G401 (cell line): ENCODE results near the gene RAD17. TPM values are rescaled to one million over a fixed set of nuclear protein-coding genes. Genes with fewer than 3 reads are reported as not detected.
"Not testable (repeated sequence)": the region's sequence is repeated elsewhere in the genome, so short reads cannot be mapped to it uniquely, and the experiment has no call there.

ENCODE experiments used
- DNase-seq: peaks from one replicate; pipeline ENCODE4 v3.0.0-alpha.2; 2015; ENCODE audit warnings: low spot score
- in situ Hi-C: cut with HindIII; loops from 2 replicates; pipeline ENCODE4 v1.10.0; 2016; ENCODE audit warnings: low sequenced_read_pairs, mixed read lengths
- total RNA-seq: library from RNA; depleted of rRNA; stranded (reverse); fragments of >200 nt; shearing (Covaris generic); gene quantifications from 2 replicates; pipeline ENCODE4 v1.2.3, GENCODE V29; 2014; rRNA removed

Gene RAD17, protein sequence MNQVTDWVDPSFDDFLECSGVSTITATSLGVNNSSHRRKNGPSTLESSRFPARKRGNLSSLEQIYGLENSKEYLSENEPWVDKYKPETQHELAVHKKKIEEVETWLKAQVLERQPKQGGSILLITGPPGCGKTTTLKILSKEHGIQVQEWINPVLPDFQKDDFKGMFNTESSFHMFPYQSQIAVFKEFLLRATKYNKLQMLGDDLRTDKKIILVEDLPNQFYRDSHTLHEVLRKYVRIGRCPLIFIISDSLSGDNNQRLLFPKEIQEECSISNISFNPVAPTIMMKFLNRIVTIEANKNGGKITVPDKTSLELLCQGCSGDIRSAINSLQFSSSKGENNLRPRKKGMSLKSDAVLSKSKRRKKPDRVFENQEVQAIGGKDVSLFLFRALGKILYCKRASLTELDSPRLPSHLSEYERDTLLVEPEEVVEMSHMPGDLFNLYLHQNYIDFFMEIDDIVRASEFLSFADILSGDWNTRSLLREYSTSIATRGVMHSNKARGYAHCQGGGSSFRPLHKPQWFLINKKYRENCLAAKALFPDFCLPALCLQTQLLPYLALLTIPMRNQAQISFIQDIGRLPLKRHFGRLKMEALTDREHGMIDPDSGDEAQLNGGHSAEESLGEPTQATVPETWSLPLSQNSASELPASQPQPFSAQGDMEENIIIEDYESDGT
- 17.4 and 19.3 TPM in 2 replicates for total RNA-seq

DNA sequence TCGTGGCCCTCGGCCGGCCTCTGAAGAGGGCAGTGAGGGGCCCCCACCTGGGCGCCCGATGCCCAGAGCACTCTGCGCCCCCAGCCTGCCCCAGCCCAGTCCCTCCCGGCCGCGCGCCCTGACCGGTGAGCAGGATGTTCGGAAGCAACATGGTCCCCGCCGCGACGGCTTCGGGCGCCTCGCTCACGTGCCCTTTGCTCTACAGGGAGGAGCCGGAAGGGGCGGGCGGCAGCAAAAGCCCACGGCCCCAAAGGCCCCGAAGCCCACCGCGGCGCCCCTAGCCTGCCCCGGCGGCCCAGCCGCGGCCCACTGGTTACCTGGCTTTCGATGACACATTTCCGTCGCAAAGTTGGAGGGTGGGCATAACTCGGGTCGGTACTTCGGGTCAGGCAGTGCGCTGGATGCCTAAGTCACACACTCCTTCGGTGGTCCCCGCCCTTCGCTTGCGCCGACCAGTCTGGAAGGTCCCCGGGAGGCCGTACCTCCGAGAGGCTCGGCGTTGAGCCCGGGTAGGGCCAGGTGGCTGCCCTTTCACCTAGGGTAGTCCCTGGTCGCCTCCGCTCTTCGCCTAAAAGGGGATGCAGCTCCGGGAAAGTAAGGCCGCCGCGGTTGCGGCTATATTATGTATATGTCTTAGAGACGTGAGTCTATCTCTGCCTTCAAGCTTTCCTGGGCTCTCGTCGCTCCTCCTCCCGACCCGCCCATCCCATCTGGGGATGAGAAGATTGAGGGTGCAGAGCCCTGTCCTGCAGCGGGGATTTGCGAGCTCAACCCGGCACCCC lies at the start of gene RAD17, which contains the start of the genes AK6 and TAF9:
TSS of gene RAD17 (plus strand) at position 479 of the 782 bp plus-strand sequence. CDS start 2,391 bp downstream, outside the sequence.
TSS of gene AK6 (minus strand) at position 181 of the 782 bp plus-strand sequence. CDS start at position 151, 30 bp downstream.
TSS of gene TAF9 (minus strand) at position 181 of the 782 bp plus-strand sequence. CDS start 3,783 bp downstream, outside the sequence.
- in situ Hi-C loops, result no loop called here
- DNase-seq, result peak; percentile 90

DNA sequence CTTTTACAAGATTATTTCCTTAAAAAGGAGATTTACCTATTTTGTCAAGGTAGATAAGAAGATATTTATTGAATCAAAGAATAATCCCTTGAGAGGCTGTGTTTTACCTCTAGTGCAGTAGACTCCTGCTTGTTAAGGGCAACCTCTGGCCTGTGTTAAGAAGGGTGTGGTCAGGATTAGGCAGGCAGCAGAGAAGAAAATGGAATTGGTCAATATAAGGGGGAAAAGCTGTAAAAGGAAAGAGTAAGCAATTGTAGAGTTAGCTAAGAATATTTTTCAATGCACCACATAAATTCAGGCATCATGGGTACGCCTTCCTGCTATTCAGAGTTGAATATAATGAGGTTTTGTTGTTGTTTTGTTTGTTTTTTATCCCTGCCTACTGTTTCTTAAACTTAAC lies 43.3 kb upstream of the RAD17 start:
- in situ Hi-C loops, result no loop called here
- DNase-seq, result no peak

DNA sequence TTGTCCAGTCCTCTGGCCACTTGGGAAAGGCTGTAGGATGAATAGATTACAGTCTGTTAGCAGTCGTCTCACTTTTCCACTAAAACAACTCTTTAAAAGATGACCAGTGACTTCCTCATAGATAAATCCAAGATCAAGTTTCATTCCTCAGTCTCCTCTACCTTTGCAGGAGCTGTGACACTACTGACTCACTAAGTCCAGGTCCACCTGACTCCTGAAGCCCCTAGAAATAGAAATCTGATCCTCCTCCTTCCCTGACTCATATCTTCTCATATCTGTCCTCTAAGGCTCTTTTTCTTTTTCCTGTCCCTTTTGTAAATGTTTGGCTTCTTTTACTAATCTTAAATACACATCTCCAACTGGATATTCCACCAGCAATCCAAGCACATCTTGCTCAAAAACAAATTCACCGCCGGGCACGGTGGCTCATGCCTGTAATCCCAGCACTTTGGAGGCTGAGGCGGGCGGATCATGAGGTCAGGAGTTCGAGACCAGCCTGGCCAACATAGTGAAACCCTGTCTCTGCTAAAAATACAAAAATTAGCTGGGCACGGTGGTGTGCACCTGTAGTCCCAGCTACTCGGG lies 39.6 kb upstream of the RAD17 start:
- in situ Hi-C loops, result no loop called here
- DNase-seq, result no peak

DNA sequence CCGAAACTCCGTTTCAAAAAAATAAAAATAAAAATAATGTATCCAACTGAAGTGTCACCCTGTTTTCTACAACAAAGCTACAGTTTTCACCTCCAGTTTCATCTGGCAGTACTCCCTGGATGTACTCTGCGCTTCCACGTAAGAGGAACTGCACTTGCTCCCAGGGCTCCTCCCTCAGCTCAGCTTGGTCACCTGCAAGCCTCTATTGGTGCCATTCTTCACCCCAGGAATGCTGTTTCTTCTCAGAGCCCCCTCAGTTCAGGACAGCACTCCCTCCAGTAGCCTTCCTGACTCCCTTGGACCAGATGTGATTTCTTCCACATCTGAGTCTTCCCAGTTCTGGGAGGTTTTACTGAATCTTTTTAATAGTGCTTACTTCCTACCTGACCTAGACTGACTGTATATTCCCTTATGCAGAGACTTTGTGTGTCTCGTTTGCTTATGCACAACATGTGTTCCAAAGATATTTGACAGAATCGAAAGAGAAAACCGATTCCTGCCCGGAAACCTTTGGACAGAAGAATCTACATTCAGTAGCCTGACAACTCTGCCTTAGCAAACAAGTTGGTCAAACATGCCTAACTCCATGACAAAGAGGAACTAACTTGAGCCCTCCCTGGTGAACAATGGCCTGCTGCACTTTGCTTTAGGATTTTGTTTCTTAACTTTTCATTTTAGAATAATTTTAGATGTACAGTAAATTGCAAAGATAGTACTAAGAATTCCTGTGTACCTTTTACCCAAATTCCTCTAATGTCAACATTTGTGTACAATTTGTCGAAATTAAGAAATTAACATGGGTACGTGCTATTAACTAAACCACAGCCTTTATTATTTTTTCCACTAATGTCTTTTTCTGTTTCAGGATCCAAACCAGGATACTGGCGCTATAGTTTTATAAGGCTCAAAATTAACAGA lies 37.8 kb upstream of the RAD17 start:
- in situ Hi-C loops, result no loop called here
- no peak for DNase-seq

DNA sequence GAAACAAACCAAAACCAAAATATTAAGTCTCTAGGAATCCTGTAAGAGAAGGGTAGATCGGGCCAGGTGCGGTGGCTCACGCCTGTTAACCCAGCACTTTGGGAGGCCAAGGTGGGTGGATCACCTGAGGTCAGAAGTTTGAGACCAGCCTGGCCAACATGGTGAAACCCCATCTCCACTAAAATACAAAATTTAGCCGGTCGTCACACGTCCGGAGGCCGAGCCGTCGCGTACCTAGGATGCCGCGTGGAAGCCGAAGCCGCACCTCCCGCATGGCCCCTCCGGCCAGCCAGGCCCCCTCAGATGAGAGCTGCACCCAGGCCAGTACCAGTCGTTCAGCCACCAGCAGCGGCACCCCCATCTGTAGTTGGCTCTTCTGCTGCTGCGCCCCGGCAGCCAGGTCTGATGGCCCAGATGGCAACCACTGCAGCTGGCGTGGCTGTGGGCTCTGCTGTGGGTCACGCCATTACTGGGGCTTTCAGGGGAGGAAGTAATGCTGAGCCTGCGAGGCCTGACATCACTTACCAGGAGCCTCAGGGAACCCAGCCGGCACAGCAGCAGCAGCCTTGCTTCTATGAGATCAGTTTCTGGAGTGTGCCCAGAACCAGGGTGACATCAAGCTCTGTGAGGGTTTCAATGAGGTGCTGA lies 35.8 kb upstream of the RAD17 start:
- in situ Hi-C loops, result not testable (repeated sequence)
- DNase-seq, result peak; percentile 16

DNA sequence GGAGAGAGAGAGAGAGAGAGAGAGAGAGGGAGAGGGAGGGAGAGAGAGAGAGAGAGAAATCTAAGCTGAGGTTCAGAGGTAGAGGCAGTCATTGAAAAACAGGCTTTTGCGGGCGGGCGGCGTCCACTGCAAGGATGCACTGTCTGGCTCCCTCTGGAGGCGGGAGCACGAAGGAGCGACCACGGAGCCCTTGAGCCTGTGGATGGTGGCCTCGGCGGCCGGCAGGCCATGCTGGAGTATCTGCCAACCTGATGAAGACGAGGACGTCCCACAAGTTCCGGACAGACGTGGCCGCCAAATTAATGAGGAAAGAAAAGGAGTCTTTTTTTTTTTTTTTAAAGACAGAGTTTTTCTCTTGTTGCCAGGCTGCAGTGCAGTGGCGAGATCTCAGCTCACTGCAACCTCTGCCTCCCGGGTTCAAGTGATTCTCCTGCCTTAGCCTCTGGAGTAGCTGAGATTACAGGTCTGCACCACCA lies 34.8 kb upstream of the RAD17 start:
- peak; percentile 83 for DNase-seq
- in situ Hi-C loops, result no loop called here

DNA sequence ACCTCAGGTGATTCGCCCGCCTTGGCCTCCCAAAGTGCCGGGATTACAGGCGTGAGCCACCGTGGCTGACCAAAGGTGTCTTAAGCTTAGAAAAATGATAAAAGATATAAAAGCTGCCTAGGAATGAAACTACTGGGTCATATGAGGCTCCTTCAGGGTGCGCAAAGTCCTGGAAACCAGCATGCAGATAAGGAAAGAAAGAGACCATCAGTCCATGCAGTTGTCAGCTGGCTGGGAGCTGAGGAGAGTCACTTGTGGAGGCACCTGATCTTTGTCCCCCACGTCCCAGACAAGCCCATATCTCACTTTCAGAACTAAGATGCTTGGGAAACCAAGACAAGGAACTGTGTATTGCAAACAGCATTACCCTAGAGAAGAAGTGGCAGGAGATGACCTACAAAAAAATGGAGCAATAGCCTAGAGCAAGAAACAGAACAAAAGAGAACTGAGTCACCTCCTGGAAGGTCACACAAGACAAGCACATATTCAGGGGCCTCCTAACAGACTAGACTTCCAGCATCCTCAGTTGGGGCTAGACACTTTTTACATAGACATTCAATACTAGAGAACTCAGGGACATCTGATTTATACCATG lies 34.2 kb upstream of the RAD17 start:
- in situ Hi-C loops, result no loop called here
- no peak for DNase-seq

DNA sequence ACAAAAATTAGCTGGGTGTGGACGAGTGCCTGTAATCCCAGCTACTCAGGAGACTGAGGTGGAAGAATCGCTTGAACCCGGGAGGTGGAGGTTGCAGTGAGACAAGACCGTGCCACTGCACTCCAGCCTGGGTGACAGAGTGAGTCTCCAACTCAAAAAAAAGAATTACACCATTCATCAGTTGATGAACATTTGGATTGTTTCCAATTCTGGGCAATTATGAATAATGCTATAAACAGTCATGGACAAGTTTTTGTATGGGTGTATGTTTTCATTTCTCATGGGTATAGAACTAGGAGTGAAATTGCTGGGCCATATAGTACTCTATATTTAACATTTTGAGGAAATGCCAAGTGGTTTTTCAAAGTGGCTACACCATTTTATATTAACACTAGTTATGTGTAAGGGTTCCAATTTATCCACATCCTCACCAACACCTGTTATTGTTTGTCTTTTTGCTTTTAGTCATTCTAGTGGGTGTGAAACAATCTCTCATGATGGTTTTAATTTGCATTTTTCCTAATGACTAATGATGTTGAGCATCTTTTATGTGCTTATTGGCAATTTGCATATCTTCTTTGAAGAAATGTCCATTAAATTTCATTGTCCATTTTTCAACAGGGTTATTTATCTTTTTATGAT lies 28.0 kb upstream of the RAD17 start:
- in situ Hi-C loops, result no loop called here
- DNase-seq, result no peak

DNA sequence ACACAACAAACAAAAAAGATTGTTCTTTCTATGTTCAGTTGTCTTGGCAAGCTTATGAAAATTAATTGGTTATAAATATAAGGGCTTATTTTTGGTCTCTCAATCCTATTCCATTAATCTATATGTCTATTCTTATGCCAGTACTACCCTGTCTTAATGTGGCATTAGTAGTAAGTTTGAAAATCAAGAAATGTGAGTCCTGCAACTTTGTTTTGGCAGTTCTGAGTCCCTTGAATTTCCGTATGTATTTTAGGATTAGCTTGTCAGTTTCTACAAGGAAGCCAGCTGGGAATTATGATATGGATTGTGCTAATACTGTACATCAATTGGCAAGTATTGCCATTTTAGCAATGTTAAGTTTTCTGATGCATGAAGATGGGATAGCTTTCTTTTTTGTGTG lies 26.5 kb upstream of the RAD17 start:
- DNase-seq, result no peak
- in situ Hi-C loops, result no loop called here

DNA sequence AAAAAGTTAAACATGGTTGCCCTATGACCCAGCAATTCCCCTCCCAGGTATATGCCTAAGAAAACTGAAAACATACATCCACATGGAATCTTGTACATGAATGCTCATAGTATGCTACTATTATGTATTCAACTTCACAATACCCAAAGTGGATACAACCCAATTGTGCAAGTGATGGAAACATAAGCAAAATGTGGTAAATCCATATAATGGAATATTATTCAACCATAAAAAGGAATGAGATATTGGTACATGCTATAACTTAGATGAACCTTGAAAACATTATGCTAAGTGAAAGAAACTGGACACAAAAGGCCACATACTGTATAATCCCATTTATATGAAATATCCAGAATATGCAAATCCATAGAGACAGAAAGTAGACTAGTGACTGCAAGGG lies 19.0 kb upstream of the RAD17 start:
- no peak for DNase-seq
- in situ Hi-C loops, result no loop called here

DNA sequence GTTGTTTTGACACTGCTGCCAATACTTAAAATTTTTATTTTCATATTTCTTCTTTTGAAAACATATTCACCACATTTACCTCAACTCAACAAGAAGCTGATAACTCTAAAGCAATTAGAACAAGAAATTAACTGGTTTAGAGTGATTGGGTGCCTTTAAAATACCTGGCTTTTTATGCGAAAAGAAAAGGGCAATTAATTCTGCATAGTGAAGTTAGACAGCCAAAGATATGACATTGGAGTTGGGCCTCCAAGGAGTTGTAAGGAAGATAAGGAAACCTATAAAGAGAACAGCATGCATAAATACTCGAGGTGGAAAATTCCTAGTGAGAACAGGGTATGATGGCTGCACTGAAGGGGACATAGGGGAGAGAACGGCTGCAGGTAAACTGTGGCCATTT lies 9.9 kb upstream of the RAD17 start:
- no peak for DNase-seq
- in situ Hi-C loops, result no loop called here

DNA sequence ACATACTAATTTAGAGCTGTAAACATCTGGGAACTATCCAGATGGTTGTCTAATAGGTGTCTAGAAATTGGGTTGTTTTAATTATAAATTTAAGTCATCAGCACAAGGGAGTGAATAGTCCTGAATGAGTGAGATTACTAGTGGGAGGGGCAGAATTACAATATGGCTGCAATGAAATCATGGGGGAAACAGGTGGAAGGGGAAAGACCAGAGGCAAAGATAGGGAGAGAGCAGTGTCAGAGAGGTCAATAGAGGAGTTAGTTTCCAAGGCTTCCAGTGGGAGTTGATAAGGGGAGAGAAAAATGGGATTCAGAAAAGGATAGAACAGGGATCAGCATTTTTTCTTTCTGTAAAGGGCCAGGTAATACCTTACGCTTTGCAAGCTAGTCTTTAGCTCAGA lies 9.2 kb upstream of the RAD17 start:
- no peak for DNase-seq
- in situ Hi-C loops, result no loop called here

DNA sequence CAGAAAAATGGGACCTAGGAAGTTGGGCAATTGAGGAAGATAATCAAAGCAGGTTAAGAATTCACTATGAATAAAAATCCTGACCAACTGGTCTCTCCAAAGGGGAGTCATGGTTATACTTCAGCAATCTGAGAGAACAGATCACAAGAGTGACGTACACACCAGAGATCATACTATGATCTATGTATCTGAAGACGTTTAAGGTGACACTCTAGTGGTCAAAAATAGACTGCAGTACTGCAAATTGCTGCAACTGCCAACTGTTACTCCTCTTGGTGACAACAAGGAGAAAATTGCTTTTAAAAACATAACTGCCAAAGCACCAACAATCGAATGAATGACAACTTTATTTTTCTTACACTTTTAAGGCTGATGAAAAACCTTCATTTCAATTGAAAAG lies 5.2 kb upstream of the RAD17 start:
- peak; percentile 12 for DNase-seq
- in situ Hi-C loops, result no loop called here

DNA sequence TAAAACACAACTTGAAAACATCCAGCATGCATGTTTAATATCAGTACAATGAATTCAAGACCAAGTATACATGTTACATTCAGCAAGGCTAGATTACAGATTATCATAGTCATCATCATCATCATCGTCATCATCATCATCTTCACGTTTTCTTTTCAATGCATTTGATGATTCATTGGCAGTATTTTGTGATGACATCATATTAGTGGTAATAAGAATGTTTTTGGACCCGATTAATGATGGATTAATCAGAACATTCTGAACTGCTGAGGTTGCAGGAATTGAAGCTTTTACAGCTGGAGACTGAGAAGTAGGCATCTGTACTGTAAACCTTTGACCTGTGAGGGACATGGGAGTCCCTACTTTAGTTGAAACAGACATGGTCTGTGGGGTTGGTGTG lies 4.8 kb upstream of the RAD17 start:
- DNase-seq, result no peak
- in situ Hi-C loops, result no loop called here

DNA sequence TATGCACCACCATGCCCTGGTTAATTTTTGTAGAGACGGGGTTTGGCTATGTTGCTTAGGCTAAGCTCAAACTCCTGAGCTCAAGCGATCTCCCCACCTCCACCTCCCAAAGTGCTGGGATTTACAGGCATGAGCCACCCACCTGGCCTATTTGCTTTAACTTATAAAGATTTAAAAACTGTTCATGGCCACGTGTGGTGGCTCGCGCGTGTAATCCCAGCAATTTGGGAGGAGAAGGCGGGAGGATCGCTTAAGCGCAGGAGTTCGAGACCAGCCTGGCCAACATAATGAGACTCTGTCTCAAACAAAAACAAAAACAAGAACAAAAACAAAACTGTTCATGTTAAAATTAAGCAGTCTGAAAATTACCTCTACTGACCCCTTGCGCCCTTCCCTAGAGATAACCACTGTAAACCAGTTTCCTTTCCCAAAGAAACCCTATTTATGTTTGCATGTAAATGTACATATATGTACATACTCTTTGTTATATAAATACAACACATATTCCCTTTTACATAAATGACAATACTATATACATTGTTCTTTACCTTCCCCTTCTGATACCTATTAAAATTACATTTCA lies 1.8 kb upstream of the RAD17 start:
- in situ Hi-C loops, result no loop called here
- no peak for DNase-seq

DNA sequence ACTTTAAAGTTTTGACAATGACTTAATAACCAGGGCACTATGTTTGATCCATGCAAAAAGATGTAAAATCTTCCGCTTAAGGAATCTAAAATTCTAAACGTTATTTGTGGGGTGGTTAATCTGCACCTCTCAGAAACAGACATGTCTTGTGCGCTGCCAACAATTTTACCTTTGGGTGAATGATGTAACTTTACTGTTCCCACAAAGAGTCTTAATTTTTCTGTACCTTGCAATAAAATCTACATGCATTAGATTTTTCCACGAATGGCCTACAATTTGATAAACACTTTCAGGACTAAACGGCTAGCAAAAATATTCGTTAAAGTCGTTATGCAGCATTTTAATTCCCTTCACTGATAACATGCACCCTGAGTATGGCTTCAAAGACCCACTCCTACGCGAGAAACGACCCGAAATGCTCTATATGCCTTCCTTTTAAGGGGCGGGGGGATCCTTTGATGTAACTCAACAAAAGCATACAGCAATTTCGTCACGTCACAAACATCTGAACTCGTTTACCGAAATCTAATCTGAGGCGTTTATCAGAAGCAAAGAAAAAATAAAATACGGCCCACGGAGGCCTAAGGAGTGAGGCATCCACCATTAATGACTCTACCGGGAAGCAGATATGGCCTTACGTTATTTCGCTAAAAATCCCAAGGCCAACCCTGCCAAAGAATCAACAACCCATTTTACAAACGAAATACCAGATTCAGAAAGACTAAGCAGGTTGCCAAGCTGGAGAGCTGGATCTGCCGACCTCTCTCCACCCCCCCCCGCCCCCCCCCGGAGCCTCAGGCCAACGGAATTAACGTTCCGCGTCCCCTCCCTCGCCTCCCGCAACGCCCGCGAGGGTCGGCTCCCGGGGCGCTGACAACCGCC lies 919 bp upstream of the RAD17 start:
- peak; percentile 55 for DNase-seq
- in situ Hi-C loops, result no loop called here
